Measurements from ENCODE around the gene TSPAN31.
A peak's percentile ranks its signal among the peaks of the same experiment; 100 is the strongest.
"Not testable (repeated sequence)": the region's sequence is repeated elsewhere in the genome, so short reads cannot be mapped to it uniquely, and the experiment has no call there.

Gene TSPAN31

DNA sequence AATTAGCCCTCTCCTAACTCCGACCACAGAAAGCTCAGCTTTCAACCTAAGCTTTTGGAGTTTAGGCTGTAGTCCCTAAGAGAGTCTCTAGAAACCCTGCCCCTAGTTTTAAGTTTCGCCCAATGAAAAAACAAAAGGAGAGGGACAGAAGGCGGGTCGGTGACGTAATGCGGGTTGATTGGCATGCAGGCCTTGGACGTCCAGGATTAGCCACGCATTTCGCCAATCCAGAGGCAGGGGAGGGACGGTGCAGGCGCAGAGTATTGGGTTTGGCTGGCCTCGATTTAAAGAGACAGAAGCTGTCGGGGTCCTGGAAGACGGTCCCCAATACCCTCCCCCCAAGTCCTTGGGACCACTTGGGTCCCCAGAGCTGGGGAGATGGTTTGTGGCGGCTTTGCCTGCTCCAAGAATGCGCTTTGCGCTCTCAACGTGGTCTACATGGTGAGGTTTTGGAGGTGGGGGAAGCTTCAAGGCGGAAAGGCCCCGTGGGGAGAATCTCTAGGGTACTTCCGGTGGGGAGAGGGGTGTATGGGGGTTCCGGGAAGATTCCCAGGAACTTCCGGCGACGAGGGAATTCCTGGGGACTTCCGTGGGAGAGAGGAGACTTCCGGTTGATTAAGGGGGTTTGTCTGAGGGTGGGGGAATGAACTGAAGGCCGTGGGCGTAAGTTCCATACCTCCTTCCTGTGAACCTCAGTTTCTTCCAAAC is at the start of gene TSPAN31:
Gene TSPAN31, plus strand, starts transcription at position 263 of the 708 bp plus-strand sequence. Its CDS starts 116 bp downstream, at position 379.
- peak; percentile 97 for DNase-seq

- no peak for DNase-seq
Observed at GRCh38 chr12:57695770-57696432, 48.9 kb upstream of the TSPAN31 start.

GRCh38 chr12:57697076-57697475 is 47.8 kb upstream of the TSPAN31 start:
- no peak for DNase-seq

DNA sequence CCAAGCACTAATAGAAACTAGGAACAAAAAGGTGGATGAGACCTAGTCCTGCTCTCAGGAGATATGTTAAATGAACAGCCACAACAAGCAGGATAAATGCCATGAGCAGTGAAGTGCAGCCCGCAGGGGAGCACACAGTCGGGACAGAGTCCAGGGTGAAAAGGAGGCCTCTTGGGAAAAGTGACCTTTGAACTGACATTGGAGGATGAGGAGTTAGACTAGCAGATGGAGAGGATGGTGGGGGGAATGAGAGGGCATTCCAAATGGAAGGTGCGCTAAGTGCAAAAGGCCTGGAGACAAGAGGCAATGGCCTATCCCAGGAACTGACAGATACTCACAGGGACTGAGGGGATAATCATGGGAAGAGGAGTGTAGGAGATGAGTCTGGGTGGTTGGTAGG is 46.4 kb upstream of the TSPAN31 start:
- no peak for DNase-seq

DNA sequence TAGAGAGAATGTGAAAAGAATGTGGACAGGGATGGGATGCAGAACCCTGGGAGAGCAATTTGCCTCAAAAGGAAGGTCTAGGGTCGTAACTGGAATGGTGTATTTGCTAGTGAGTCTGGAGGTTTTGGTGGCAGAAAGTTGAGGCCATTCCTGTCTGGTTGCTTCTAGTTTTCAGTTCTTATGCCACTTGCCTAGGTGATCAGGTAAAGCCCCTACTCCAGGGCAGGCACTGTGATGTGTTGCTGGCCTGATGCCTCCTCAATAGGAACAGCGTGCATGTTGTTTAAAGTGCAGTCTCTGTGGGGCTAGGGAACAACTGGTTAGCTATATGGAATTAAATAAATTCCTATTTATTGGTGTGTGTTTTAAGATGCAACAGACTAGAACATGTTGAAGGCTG is 44.5 kb upstream of the TSPAN31 start:
- DNase-seq = no peak

DNA sequence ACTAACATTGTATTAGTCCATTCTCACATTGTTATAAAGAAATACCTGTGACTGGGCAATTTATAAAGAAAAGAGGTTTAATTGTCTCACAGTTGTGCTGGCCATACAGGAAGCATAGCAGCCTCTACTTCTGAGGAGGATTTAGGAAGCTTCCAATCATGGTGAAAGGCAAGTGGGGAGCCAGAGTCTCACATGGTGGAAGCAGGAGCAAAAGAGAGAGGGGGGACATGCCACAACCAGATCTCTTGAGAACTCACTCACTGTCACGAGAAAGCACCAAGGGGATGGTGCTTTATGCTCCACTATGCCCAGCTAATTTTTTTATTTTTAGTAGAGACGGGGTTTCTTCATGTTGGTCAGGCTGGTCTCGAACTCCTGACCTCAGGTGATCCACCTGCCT is 37.6 kb upstream of the TSPAN31 start:
- DNase-seq = no peak

- DNase-seq = no peak
Observed at GRCh38 chr12:57708296-57708695, 36.5 kb upstream of the TSPAN31 start.

GRCh38 chr12:57712701-57713100 is 32.1 kb upstream of the TSPAN31 start:
- DNase-seq = no peak

DNA sequence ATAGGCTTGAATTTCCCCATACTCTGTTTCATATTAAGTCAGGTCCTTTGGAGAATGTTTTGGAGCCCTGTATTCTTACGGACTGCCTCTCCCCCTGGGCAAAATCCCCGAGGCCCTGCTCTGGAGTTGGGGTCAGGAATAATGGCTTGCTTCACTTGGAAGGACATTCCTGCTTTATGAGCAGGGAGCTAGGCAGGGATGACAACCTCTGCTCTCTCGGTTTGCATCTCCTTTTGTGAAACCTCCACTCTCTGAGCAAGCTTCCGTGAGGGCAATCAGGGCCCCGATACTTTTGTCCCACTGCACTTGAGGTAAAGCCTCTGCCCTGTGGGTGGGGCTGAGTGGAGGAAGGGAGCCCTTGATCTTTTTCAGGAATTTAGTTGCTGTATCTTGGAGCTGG is 31.6 kb upstream of the TSPAN31 start:
- DNase-seq = no peak

DNA sequence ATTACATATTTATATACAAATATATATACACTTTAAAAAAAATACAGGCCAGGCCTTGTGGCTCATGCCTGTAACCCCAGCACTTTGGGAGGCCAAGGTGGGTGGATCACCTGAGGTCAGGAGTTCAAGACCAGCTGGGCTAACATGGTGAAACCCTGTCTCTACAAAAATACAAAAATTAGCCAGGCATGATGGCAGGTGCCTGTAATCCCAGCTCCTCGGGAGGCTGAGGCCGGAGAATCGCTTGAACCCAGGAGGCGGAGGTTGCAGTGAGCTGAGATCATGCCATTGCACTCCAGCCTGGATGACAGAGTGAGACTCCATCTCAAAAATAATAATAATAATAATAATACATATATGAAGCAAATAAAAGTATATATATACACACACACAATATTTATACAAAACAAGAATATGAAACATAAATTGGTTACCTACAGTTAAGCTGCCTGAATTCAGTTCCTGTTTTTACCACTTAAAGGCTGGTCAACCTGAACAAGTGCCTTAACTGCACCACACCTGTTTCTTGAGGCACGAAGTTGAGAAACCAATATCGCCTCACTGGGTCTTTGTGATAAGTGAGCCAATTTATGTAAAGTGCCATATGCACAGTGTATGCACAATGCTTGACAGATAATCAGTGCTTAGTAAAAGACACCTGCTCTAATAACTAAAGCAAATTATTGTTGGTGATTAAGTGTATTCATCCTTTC is 29.6 kb upstream of the TSPAN31 start:
- not testable (repeated sequence) for DNase-seq

DNA sequence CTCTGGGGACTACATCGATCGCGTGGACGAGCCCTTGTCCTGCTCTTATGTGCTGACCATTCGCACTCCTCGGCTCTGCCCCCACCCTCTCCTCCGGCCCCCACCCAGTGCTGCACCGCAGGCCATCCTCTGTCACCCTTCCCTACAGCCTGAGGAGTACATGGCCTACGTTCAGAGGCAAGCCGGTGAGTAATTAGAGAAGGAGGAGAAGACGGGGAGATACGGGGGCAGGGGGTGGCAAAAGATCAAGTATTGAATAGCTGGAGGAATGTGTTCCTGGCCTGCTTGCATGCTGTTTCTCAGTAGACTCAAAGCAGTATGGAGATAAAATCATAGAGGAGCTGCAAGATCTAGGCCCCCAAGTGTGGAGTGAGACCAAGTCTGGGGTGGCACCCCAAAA is 29.1 kb upstream of the TSPAN31 start:
- peak; percentile 10 for DNase-seq

DNA sequence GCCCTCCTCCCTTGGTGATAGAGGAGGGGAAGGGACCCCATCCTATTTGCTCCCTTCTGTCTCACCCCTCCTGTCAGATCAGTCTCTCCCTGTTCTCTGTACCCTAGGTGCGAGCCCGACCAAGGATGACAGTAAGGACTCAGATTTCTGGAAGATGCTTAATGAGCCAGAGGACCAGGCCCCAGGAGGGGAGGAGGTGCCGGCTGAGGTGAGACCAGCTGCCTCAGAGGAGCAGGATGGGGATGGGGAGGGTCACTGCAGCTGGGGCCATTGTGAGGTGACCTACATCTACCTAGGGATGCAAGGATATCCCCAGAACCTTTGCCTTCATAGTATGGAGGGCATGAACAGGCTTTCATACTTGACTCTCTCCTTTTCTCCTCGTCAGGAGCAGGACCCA is 28.5 kb upstream of the TSPAN31 start:
- peak; percentile 6 for DNase-seq

DNA sequence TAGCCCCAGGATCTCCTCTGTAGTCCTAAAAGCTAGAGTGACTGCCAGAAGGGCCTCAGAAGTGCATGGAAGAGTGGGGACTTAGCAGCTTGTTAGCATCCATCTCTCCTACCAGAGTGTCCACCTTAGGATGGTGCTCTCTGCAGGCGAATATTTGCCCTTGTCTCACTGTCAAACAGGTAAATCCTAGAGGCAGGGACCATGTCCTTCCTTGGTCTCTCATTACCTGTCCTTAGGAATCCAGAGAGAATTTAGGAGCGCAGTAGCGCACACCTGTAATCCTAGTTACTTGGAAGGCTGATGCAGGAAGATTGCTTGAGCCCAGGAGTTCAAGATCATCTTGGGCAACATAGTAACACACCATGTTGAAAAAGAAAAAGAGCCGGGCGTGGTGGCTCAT is 27.7 kb upstream of the TSPAN31 start:
- DNase-seq = no peak

- peak; percentile 17 for DNase-seq
Observed at GRCh38 chr12:57717846-57718640, 26.8 kb upstream of the TSPAN31 start.

- DNase-seq = peak; percentile 9
Observed at GRCh38 chr12:57718641-57719528, 26.0 kb upstream of the TSPAN31 start.

DNA sequence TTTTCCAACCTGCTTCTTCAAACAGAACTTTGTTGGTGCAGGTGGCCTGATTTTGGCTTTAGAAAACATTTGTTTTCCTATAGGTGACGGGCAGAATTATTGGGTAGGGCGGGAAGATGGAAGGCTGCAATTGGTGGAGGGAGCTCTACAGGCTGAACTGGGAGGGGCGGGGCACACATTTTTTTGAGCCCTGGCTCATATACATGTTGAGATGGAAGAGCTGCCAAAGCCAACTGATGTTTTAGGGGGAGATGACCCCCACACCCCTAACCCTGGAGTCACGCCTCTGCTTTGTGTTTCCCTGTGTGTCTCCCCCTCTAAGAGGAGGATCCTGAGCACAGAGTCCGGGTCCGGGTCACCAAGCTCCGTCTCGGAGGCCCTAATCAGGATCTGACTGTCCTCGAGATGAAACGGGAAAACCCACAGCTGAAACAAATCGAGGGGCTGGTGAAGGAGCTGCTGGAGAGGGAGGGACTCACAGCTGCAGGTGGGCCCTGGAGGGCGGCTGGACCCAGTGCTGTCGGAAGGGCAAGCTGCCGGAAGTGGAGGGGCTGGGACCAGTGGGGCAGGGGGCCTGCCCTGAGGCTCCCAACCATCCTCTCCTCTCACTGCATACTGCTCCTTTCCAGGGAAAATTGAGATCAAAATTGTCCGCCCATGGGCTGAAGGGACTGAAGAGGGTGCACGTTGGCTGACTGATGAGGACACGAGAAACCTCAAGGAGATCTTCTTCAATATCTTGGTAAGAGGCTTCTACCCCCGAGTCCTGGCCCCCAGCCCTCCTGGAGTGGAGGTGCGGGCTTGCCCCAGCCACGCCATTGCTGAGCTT is 24.8 kb upstream of the TSPAN31 start:
- peak; percentile 21 for DNase-seq

GRCh38 chr12:57720606-57721595 is 23.9 kb upstream of the TSPAN31 start:
- peak; percentile 20 for DNase-seq

DNA sequence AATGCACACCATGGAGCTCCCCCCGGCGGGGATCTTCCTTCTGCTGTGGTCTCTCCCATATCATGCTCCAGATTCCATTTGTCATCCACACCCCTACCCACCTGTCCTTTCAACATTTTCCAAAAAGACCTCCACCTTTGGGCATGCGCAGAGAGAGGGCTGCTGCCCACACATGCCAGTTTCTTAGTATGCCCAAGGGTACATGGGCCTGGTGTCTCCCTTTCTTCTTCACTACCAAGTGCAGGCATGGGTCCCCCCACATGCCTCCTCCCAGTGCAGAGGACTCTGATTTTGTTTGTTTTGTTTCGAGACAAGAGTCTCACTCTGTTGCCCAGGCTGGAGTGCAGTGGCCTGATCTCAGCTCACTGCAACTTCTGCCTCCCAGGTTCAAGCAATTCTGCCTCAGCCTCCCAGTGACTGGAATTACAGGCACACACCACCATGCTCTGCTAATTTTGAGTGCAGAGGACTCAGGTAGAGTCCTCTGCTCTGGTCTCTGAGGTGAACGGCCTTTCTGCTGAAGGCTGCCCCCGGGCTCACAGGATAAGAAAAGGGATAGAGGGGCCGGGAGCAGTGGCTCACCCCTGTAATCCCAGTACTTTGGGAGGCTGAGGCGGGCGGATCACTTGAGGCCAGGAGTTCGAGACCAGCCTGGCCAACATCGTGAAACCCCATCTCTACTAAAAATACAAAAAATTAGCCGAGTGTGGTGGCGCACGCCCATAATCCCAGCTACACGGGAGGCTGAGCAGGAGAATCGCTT is 22.8 kb upstream of the TSPAN31 start:
- DNase-seq = peak; percentile 15
